ENCODE data around the gene GRIK4.

The GRIK4 gene

GRCh38 chr11:120900643-120901042 is 389.1 kb downstream of the GRIK4 start:
- no peak for DNase-seq (ENCODE audit: low read depth)
- H3K4me3 ChIP-seq (ENCODE audit: low read depth, low read length) = no peak overlapping the region
- TF ChIP-seq CTCF (IDR thresholded peaks at IDR 0.05; ENCODE audit: low read depth, low read length, missing control alignments) = no peak

DNA sequence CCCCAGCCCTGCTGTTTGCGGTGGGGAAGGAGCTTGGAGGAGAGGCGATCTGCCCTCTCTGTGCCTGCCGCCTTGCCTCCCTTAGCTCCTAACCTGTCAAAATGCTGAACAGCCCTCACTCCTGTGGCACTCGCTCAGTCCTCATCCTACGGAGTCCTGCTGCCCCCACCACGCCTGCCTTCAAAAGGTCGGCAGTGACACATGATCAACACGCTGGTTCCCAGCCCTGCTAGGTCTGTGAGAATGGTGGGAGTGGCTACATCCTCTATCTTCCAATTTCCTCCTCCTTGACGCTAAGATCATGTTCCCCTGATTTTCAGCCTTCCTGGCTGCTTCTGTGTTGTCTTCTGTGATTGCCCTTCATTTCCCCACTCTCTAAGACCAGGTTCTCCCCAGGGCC is 392.1 kb downstream of the GRIK4 start:
- TF ChIP-seq CTCF (IDR thresholded peaks at IDR 0.05; ENCODE audit: low read depth, low read length, missing control alignments) = no peak
- H3K4me3 ChIP-seq (ENCODE audit: low read depth, low read length) = no peak overlapping the region
- DNase-seq (ENCODE audit: low read depth) = no peak

GRCh38 chr11:120904116-120904515 is 392.6 kb downstream of the GRIK4 start:
- no peak for DNase-seq (ENCODE audit: low read depth)
- TF ChIP-seq CTCF (IDR thresholded peaks at IDR 0.05; ENCODE audit: low read depth, low read length, missing control alignments) = no peak
- H3K4me3 ChIP-seq (ENCODE audit: low read depth, low read length) = no peak overlapping the region

- DNase-seq (ENCODE audit: low read depth) = no peak
- no peak overlapping the region for H3K4me3 ChIP-seq (ENCODE audit: low read depth, low read length)
- TF ChIP-seq CTCF (IDR thresholded peaks at IDR 0.05; ENCODE audit: low read depth, low read length, missing control alignments) = no peak
Measured at GRCh38 chr11:120906766-120907165, 395.2 kb downstream of the GRIK4 start.

DNA sequence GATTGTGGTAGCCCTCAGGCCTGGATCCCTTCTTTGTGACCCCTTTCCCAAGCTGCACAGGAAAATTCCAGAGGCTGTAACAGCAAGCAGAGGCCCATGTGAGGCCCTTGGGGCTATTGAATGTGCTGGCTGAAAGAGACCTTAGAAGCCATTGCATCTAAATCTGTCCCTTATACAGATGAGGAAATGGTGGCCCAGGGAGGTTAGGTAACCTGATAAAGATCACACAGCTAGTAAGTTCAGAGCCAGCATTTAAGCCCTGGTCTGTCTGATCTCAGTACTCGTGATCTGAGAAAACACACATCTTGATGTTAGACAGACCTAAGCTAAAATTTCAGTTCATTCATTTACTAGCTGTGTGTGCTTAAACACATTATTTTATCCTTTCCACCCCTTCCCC is 396.4 kb downstream of the GRIK4 start:
- TF ChIP-seq CTCF (IDR thresholded peaks at IDR 0.05; ENCODE audit: low read depth, low read length, missing control alignments) = no peak
- no peak for DNase-seq (ENCODE audit: low read depth)
- H3K4me3 ChIP-seq (ENCODE audit: low read depth, low read length) = no peak overlapping the region

GRCh38 chr11:120908461-120909181 is 397.1 kb downstream of the GRIK4 start:
- no peak overlapping the region for H3K4me3 ChIP-seq (ENCODE audit: low read depth, low read length)
- no peak for TF ChIP-seq CTCF (IDR thresholded peaks at IDR 0.05; ENCODE audit: low read depth, low read length, missing control alignments)
- no peak for DNase-seq (ENCODE audit: low read depth)
